ENCODE data around the gene RNASEH2A.

The RNASEH2A gene

DNA sequence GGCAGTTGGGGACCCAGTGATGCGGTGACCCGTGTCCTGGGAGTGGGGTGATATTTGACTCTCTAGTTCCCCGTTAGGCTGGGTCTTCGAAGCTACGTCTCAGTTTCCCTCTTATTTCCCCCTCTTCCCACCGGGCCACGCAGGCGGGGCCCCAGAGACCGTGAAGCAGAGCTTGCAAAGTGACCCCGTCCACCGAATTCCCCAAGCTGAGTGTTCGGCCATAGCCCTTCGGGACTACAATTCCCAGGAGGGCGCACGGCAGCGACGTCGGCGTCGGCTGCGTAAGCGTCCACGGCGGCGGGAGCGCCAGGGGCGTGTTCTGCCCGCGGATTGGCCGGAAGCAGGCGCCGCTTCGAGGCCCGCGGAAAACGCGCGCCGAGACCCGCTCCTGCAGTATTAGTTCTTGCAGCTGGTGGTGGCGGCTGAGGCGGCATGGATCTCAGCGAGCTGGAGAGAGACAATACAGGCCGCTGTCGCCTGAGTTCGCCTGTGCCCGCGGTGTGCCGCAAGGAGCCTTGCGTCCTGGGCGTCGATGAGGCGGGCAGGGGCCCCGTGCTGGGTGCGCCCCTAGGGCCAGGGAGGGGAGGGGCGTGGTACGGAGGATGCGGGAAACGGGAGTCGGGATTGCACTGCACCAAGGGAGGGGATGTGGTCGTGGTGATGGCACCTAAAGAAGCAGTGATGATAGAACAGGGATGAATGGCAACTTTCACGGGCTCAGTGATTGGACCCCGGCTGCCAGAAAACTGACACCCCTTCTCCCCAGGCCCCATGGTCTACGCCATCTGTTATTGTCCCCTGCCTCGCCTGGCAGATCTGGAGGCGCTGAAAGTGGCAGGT is at the start of gene RNASEH2A:
TSS of gene RNASEH2A (plus strand) at position 343 of the 840 bp plus-strand sequence. CDS start at position 433, 90 bp downstream.
- peak in 56 of 58 donors; percentile 28 to 94 (median 80) for DNase-seq

DNA sequence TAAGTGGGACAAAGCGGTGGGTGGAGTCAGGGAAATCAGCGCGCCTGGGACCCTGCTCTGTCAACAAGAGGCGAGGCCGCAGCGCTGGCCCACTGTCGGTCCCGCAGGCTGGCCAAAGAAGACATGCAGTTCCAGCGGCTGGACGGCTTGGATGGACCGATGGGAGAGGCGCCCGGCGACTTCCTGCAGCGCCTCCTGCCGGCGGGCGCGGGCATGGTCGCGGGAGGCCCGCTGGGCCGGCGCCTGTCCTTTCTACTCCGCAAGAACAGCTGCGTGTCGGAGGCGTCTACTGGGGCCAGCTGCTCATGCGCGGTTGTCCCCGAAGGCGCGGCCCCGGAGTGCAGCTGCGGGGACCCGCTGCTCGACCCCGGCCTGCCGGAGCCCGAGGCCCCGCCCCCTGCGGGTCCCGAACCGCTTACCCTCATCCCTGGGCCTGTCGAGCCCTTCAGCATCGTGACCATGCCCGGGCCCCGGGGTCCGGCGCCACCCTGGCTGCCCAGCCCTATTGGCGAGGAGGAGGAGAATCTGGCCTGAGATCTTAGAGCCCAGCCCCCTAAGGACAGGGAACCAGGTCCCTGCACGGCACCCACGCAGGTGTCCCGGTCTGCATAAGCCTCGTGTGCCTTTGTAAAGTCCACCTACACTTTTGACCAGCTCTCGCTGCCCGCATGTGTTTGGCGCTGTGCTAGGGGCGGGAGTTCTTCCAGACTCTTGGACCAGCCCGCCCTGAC is 48.7 kb upstream of the RNASEH2A start:
- DNase-seq, result peak in 52 of 58 donors; percentile 4 to 62 (median 38)

DNA sequence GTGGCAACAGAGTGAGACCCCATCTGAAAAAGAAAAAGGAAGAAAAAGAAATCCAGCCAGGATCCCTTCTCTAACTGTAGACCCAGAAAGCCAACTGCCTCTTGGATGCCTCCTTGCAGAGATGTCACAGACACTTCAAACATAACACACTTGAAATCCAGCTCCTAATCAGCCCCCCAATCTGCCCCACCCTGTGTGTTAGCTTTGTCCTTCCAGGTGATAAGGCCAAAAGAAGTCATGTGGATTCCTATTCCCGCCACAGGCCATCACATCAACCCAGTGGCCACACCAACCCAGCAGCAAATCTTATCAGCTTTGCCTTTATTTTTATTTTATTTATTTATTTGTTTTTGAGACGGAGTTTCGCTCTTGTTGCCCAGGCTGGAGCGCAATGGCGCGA is 46.7 kb upstream of the RNASEH2A start:
- no peak for DNase-seq

GRCh38 chr19:12763100-12763499 is 43.3 kb upstream of the RNASEH2A start:
- no peak for DNase-seq

DNA sequence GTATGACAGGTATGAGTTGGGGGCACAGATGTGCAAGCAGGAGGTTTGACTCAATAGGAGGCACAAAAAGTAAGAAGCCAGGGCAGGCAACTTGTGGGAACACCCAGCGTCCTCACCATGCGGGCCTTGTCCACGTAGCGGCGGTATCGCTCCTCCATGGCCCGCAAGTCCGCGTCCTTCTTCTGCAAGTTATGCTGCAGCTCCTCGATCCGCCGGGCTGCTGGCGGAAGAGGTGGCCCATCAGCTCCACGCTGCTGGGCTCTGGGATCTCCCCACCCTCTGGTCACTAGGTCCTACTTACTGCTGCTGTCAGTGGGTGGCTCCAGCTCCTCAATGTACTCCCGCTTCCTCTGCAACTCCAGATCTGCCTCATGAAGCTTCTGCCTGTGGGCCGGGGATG is 41.7 kb upstream of the RNASEH2A start:
- DNase-seq, result no peak

GRCh38 chr19:12766051-12766521 is 40.3 kb upstream of the RNASEH2A start:
- DNase-seq, result peak in 42 of 58 donors; percentile 14 to 85 (median 56)

- no peak for DNase-seq
These were observed 39.2 kb upstream of the RNASEH2A start for GRCh38 chr19:12767150-12767549.

DNA sequence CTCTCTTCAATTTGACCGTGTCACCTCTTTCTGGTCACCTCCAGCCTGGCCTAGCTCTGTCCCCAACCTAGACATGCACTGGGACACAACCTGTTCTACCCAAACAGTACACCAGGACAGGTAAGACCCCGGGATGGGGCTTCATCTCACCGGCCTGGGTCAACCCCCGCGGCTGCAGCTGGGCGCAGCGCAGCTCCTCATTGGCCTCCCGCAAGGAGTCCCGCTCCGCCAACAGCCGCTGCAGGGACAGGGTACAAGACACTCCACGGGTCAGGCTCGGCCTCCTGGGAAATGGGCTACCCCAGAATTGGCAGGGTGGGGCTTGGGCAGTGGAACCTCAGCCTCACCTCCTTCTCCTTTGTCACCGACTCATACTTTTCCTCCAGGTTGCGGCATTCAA is 38.7 kb upstream of the RNASEH2A start:
- DNase-seq, result no peak

GRCh38 chr19:12769689-12770088 is 36.7 kb upstream of the RNASEH2A start:
- DNase-seq, result no peak

GRCh38 chr19:12770922-12771321 is 35.5 kb upstream of the RNASEH2A start:
- DNase-seq, result no peak

DNA sequence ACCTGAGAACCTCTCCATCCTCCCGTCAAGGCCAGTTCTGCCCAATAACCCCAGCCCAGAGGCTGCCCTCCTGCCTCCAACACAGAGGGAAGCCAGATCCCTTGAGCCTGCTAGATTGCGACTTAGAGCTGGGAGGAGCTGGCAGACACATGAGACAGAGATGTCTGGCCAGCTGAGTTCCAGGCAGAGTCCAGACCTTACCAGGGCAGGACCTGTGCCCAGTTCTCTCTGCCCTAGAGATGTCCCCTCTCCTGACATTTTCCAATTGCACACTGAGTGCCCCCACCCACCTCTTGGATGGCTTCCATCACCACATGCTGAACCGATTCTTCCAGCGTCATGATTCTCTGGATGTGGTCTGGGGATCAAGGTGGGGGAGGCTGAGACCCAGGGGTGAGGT is 34.1 kb upstream of the RNASEH2A start:
- DNase-seq, result no peak

DNA sequence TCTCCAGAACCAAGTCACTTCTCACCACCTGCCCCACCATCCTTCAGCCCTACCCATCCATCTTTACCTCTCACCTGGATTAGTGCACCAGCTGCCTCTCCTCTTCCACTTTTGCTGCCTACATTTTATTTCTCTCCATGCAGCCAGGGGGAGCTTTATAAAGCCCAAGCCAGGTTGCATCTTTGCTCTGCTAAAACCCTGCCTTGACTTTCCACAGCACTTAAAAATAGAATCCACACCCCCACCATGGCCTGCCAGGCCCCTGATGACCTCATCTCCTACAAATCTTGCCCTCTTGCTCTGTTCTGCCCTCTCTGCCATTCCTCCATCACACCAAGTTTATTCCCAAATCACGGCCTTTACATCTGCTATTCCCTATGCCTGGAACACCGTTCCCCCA is 32.8 kb upstream of the RNASEH2A start:
- DNase-seq, result no peak

- peak in 21 of 58 donors; percentile 35 to 63 (median 49) for DNase-seq
These were observed 31.5 kb upstream of the RNASEH2A start, which contains the start of gene HOOK2 for GRCh38 chr19:12774588-12775555. Gene HOOK2, minus strand, starts transcription at chr19:12775552. Its CDS starts 103 bp downstream, at chr19:12775449.

DNA sequence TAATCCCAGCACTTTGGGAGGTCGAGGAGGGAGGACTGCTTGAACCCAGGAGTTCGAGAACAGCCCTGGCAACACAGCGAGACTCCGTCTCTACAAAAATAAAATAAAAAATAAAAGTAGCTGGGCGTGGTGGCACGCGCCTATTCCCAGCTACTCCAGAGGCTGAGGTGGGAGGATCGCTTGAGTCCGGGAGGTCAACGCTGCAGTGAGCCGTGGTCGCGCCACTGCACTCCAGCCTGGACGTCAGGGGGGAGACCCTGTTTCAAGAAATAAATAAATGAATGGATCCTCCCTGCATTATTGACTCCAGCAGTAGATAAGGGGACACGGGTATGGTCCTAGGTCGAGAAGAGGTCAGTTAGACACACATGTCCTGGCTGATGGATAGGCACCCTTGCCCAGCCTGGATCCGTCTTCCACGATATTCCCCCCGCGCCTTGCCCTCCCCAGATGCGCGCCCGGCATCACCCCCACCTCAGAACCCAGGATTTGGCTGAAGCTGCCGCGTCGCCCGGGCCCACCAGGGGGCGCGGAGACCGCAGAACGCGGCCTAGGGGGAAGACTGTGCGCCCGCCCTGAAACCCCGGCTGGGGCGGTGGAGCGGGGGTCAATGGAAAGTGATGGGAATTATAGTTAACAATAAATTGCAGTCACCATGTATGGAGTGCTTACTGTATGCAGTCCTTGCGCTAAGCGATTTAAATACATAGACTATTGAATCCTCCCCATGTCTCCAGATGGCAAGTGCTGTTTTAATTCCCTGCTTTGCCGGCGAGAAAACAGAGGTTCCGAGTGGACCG is 29.0 kb upstream of the RNASEH2A start:
- peak in 57 of 58 donors; percentile 8 to 86 (median 66) for DNase-seq

GRCh38 chr19:12778017-12778904 is 28.1 kb upstream of the RNASEH2A start:
- DNase-seq, result peak in 53 of 58 donors; percentile 13 to 81 (median 49)

DNA sequence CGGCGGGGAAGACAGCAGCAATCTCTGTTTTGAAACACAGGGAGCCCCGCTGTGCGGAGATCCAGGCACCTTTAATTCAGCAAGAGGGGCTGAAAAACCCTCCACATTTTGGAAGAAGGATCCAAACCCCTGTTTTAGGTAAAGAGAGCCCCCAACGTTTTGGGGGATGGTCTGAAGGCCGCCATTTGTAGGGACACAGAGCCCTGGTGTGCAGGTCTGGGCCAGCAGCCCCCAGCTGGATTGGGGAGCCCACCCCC is 27.6 kb upstream of the RNASEH2A start:
- peak in 2 of 58 donors; percentile 51 to 60 for DNase-seq

DNA sequence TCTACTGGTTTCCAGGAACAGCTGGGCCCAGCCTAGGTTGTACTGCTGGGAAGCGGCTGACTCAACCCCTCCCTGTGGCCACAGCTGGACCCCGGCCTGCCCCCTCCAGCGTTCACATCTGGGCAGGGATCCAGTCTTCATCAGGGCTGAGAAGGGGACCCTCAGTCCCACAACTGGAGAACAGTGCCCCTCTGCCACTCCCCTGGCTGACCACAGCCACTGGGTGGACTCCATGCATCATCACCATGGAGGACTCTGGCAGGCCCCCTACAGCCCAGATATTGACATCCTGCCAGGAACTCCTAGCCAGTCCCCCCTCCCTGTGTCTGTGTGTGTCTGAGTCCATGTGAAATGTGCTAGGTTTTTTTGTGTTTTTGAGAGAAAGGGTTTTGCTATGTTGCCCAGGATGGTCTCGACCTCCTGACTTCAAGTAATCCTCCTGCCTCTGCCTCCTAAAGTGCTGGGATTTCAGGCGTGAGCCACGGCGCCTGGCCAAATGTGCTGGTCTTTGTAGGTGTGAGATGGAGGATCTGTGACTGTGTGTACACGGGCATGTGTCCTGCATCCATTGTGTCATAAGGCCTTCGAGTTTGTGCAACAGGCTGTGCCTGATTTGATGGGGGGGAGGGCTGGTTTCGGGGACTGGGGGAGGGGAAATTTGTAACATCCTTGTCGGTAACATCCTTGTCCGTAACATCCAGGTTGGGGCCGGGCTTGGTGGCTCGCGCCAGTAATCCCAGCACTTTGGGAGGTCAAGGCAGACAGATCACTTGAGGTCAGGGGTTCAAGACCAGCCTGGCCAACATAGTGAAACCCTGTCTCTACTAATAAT is 27.0 kb upstream of the RNASEH2A start:
- DNase-seq, result peak in 23 of 58 donors; percentile 6 to 55 (median 28)

DNA sequence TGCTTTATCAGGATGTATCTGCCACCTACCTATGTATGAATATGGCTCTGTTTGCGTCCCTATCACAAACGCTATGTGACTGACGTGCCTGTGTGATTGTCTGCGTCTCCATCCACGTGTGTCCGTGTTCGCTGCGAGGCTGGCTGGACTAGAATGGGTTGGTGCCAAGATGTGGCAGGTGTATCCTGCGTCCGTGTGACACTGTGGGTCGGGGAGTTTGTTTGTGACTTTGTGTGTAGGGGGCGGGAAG is 24.3 kb upstream of the RNASEH2A start:
- peak in 2 of 58 donors; percentile 75 to 80 for DNase-seq

Data from anterior cingulate cortex (tissue), 58 donors.